ENCODE results near the gene CCDC71L.

GRCh38 chr7:106634958-106635357 lies 26.0 kb downstream of the CCDC71L start:
- TF ChIP-seq TAF1 (IDR thresholded peaks at IDR 0.05; ENCODE audit: low read depth, low read length) (no peak), POLR2A (IDR thresholded peaks at IDR 0.05; ENCODE audit: low read depth, low read length) (no peak), POU2F2 (IDR thresholded peaks at IDR 0.05; ENCODE audit: low read depth, low read length) (no peak), POLR2AphosphoS5 (IDR thresholded peaks at IDR 0.05; ENCODE audit: low read depth, low read length) (no peak)

Data from GM12891 (cell line).